Inflammatory macrophage treated with lipopolysaccharide for 1 hour (primary cell): Measurements from ENCODE around the gene SLC26A11.
"Not testable (repeated sequence)": the region's sequence is repeated elsewhere in the genome, so short reads cannot be mapped to it uniquely, and the experiment has no call there.

Experiments
- DNase-seq, 2 donors: peaks; one replicate each; pipeline ENCODE4 v3.0.0-alpha.2; 2020 to 2022

Gene SLC26A11

GRCh38 chr17:80245566-80246265 lies 25.5 kb downstream of the SLC26A11 start:
- DNase-seq = no peak

GRCh38 chr17:80246266-80246681 lies 26.0 kb downstream of the SLC26A11 start:
- no peak for DNase-seq

GRCh38 chr17:80246726-80247125 lies 26.5 kb downstream of the SLC26A11 start:
- no peak for DNase-seq

GRCh38 chr17:80247561-80247960 lies 27.3 kb downstream of the SLC26A11 start:
- no peak for DNase-seq

GRCh38 chr17:80248001-80248893 lies 28.0 kb downstream of the SLC26A11 start:
- no peak for DNase-seq

- DNase-seq = no peak
These were observed 28.9 kb downstream of the SLC26A11 start for GRCh38 chr17:80248894-80249710.

- no peak for DNase-seq
These were observed 31.7 kb downstream of the SLC26A11 start for GRCh38 chr17:80251966-80252365.

- no peak for DNase-seq
These were observed 32.6 kb downstream of the SLC26A11 start for GRCh38 chr17:80252871-80253270.

- DNase-seq = no peak
These were observed 33.6 kb downstream of the SLC26A11 start for GRCh38 chr17:80253631-80254395.

- DNase-seq = peak; percentile 76 to 80
These were observed 34.4 kb downstream of the SLC26A11 start for GRCh38 chr17:80254396-80255251.

- DNase-seq = no peak
These were observed 35.8 kb downstream of the SLC26A11 start for GRCh38 chr17:80256034-80256350.

- DNase-seq = no peak
These were observed 37.5 kb downstream of the SLC26A11 start for GRCh38 chr17:80257716-80258213.

GRCh38 chr17:80258296-80258695 lies 38.1 kb downstream of the SLC26A11 start:
- DNase-seq = not testable (repeated sequence)

GRCh38 chr17:80259457-80260068 lies 39.3 kb downstream of the SLC26A11 start:
- no peak for DNase-seq

GRCh38 chr17:80260069-80260535 lies 39.9 kb downstream of the SLC26A11 start:
- DNase-seq = peak; percentile 63 to 67

- DNase-seq = peak; percentile 43 to 57
These were observed 40.5 kb downstream of the SLC26A11 start, which contains the start of gene RNF213 for GRCh38 chr17:80260791-80261158. Gene RNF213 (plus strand): TSS chr17:80260852. CDS start chr17:80263682, 2,830 bp downstream.

GRCh38 chr17:80261159-80261894 lies 41.1 kb downstream of the SLC26A11 start:
- peak in 1 of 2 donors; percentile 34 for DNase-seq

GRCh38 chr17:80261895-80262279 lies 41.7 kb downstream of the SLC26A11 start:
- no peak for DNase-seq

GRCh38 chr17:80262291-80262690 lies 42.1 kb downstream of the SLC26A11 start:
- no peak for DNase-seq

GRCh38 chr17:80262775-80263244 lies 42.6 kb downstream of the SLC26A11 start:
- DNase-seq = no peak
